Aorta (tissue), 5 donors: Measurements from ENCODE around the gene BET1. TPM values are rescaled to one million over a fixed set of nuclear protein-coding genes. Genes with fewer than 3 reads are reported as not detected.

Source experiments
- ATAC-seq: fragments of 200-7000 bp; cut with Tn5 transposase; one replicate; pipeline ENCODE4 v1.9.1; 2022; ENCODE audit warnings: moderate library complexity; ENCODE audit not compliant: low FRiP score
- DNase-seq, 2 donors: peaks; one replicate each; pipeline ENCODE4 v3.0.0-alpha.2; 2020
- H3K27ac ChIP-seq, 2 donors: one replicate each; pipeline ENCODE4 v1.5.1; 2013; ENCODE audit warnings: low read length in 2 of 2, mild to moderate bottlenecking in 2 of 2, moderate library complexity in 2 of 2, control low read depth in 1 of 2, inconsistent platforms in 1 of 2, low read depth in 1 of 2
- H3K27me3 ChIP-seq, 2 donors: one replicate each; pipeline ENCODE4 v1.6.1; 2013; ENCODE audit warnings: control low read depth in 1 of 2, low read length in 1 of 2, mild to moderate bottlenecking in 1 of 2, moderate library complexity in 1 of 2; ENCODE audit not compliant: insufficient read depth in 2 of 2, control insufficient read depth in 1 of 2
- H3K36me3 ChIP-seq, 2 donors: one replicate each; pipeline ENCODE4 v1.6.1; 2013; ENCODE audit warnings: control low read depth in 1 of 2, low read length in 1 of 2, mild to moderate bottlenecking in 1 of 2; ENCODE audit not compliant: insufficient read depth in 2 of 2, control insufficient read depth in 1 of 2
- H3K4me1 ChIP-seq, 2 donors: one replicate each; pipeline ENCODE4 v1.6.1; 2013; ENCODE audit warnings: low read length in 2 of 2, control low read depth in 1 of 2, mild to moderate bottlenecking in 1 of 2, moderate library complexity in 1 of 2; ENCODE audit not compliant: insufficient read depth in 2 of 2, control insufficient read depth in 1 of 2
- H3K4me3 ChIP-seq, 2 donors: one replicate each; pipeline ENCODE4 v1.5.1; 2013; ENCODE audit warnings: low read length in 2 of 2, control low read depth in 1 of 2, mild to moderate bottlenecking in 1 of 2
- H3K9me3 ChIP-seq: one replicate; pipeline ENCODE4 v1.6.1; 2013; ENCODE audit warnings: mild to moderate bottlenecking, low read length; ENCODE audit not compliant: control insufficient read depth
- WGBS, 2 donors: extraction: QIAGEN DNeasy Blood & Tissue Kit; methylation state at CpG; one replicate each; pipeline ENCODE4 v1.1.7; 2013; 5-methylcytosine and 5-hydroxymethylcytosine counted together
- intact Hi-C, 2 donors: fragments of 100-400 bp; cut with DNase I; formaldehyde crosslinking; loops; one replicate each; pipeline versions ENCODE4 v1.14.2 to v1.15.0; 2022
- long read RNA-seq, 2 donors: library from polyadenylated mRNA; unstranded; transcript quantifications; one replicate each; pipeline ENCODE4 v2.0.0, GENCODE V29; 2020 to 2021
- polyA plus RNA-seq, 2 donors: library from polyadenylated mRNA; stranded (reverse); fragments of 200-250 nt; gene quantifications; one replicate each; pipeline ENCODE4 v1.2.3, GENCODE V29; 2013
- total RNA-seq, 2 donors: library from RNA; stranded (reverse); fragmentation: NEBNext Ultra II Directional; extraction: Animal tissue kit (Norgen Biotek cat#: 25700); gene quantifications; one replicate each; pipeline ENCODE4 v1.2.1, GENCODE V29; 2021
- donor health status: healthy with polysubstance abuse.
- donor health status: Bipolar disorder and iron deficiency.
- donor health status: DM: no; HTN: no; CAD: no.
- donor health status: DM: no; HTN: no; CAD: no.
- donor health status: DM: yes; HTN: yes; CAD: no.

BET1 gene, protein sequence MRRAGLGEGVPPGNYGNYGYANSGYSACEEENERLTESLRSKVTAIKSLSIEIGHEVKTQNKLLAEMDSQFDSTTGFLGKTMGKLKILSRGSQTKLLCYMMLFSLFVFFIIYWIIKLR
- 10 to 100 TPM; 17.4 to 24.3 TPM for total RNA-seq
- 10 to 100 TPM; 14.3 to 28.9 TPM for polyA plus RNA-seq
- long read RNA-seq, donor 1, transcript BET1-201 (4 exons, 1,504 nt), result major isoform, 19 of 23 reads
- long read RNA-seq, donor 1, partial matches to known transcripts, result 0 of 23 reads
- long read RNA-seq, donor 1, other reads (novel, unspliced or antisense), result 4 of 23 reads
- long read RNA-seq, donor 2, partial matches to known transcripts, result 0 of 4 reads
- long read RNA-seq, donor 2, other reads (novel, unspliced or antisense), result 1 of 4 reads

DNA sequence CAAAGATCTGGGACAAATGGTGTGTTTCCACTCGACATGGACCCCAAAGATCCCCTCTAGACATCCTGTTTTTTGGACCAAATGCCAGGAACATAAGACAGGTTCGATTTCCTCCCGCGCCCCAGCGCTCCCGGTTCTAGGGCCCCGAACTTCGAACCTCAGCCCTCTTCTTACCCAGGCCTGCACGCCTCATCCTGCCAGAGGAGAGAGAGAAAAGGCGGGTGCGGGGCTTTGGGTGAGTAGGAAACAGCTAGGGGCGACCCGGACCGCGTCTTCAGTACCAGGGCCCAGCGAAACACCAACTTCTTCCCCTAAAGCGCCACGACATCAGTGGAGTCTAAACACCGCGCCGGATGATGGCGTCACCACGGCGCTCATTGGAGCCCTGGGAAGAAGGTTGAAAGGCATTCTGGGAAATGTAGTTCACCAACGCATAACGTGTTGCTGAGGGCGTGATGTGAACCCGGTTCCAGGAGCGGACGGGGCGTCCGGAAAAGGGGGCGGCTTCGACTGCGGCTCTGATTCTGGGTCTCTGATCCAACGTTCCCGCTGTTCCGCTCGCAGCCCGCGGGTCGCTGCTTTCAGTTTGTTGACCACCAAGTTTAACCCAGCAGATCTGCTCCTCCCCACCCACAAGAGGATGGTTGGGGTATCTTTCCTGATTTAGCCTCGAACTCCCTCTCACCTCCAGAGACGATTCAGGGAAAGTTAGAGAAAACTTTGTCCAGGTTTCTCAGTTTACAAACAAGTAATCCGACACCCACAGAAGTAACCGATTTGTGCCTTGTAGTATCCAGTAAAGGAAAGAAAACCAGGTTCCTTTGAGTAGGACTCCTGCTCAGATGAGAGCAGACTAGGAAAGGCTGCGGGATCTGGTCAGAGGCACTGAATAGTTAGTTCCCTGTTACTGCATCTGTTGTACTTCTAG is at the start of gene BET1:
BET1 (minus strand) TSS at position 332 of the 928 bp plus-strand sequence; CDS start at position 193, 139 bp downstream.
- peak; percentile 100 for ATAC-seq
- no peaks in the 10 kb centered on the region for H3K36me3 ChIP-seq
- intact Hi-C loops, result loop anchor here in 1 of 2 donors (5.0 to 10.0 kb wide), 2 partner anchors 82 to 199 kb away; partner anchors contain the start of gene GNG11
- DNase-seq, result peak; percentile 97 to 98
- 0% methylated on average over 46 to 47 of the region's 47 CpGs for WGBS, 2 donors
- peak within 1 kb of the TSS; percentile 92 to 93 for H3K4me3 ChIP-seq
- no peaks in the 10 kb centered on the region for H3K9me3 ChIP-seq
- H3K4me1 ChIP-seq, result no peaks in the 10 kb centered on the region
- H3K27ac ChIP-seq, result peak within 1 kb of the TSS; percentile 44 to 55
- H3K27me3 ChIP-seq, result no peaks in the 10 kb centered on the region

DNA sequence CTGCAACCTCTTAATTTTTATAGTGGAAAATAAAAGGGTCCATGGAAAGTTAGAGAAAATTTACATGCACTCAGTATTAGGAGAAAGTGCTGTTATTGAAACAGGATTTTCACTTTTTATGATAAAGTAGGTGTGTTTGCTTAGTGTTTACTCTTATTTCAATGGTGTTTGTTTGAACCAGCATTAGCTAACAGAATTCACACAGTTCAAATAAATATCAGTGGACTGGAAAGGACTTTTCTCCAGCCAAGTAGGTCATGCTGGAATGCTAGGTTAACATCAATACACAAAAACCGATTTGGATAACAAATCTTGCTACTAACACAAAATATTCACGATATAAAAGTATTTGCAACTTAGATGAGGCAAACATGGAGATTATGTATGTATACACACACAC is 49.4 kb upstream of the BET1 start:
- WGBS, 2 donors, result 52 to 58% methylated on average over 2 of the region's 2 CpGs
- Histone ChIP-seq H3K27ac (no peak overlapping the region), H3K4me3 (no peak overlapping the region), H3K4me1 (no peaks in the 10 kb centered on the region), H3K36me3 (no peaks in the 10 kb centered on the region), H3K9me3 (no peaks in the 10 kb centered on the region), H3K27me3 (peaks cover 0 to 2% of the 10 kb centered on the region in 2 donors)
- ATAC-seq, result no peak
- no peak for DNase-seq
- intact Hi-C loops, result no loop called here

DNA sequence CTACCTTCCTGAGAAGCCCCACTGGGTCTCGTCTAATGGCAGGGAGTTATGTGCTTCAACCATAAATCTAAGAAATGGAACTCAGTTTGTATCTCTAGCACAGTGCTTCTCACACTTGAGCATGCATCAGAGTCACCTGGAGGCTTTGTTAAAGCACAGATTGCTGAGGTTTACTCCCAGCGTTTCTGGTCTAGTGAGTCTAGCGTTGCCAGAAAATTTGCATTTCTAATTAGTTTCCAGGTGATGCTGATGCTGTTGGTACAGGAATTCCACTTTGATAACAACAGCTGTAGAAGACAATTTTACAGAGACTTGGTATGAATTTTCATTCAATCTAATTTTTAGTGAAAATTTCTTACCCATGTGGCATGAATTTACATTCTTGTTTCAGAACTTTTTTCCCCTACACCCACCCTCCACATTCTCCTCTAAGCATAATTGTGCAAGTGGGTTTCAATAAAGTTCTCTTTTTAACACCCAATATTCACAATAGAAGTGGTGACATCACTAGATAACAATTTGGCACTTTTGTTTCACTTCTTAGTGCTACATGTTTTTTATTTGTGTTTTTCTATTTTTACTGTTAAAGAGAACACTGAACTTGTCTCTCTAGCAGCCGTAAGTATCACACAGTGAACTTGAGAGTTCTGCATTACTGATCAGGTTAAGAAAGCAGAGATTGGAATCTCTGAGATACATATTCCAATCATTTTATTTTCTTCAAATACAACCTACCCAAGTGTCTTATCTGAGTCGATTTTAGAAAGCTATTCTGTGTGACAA is 48.4 kb upstream of the BET1 start:
- no peaks in the 10 kb centered on the region for H3K36me3 ChIP-seq
- no peaks in the 10 kb centered on the region for H3K4me1 ChIP-seq
- no peak for DNase-seq
- 42 to 47% methylated on average over 5 of the region's 5 CpGs for WGBS, 2 donors
- no peaks in the 10 kb centered on the region for H3K9me3 ChIP-seq
- no peak overlapping the region for H3K4me3 ChIP-seq
- no peak overlapping the region for H3K27ac ChIP-seq
- intact Hi-C loops, result no loop called here
- ATAC-seq, result no peak
- peaks cover 0 to 2% of the 10 kb centered on the region in 2 donors for H3K27me3 ChIP-seq

DNA sequence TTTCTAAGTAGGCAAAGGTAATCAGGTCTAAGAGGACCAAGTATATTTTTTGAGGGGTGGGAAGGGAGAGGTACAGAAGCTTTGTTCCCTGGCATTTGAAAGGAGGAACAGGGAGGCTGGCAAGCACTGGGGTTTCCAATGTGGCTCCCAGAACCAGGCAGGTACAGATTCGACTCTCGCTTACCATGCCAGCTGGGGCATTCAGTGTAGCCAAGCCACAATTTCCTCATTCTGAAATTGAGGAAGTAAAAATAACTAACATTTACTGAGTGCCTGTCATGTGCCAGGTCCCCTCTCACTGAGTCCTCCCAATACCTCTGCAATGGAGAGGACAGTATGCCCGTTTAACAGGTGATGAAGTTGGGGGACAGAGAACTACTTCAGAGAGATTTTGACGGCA is 45.9 kb upstream of the BET1 start:
- no peak for ATAC-seq
- H3K27ac ChIP-seq, result no peak overlapping the region
- DNase-seq, result peak in 1 of 2 donors; percentile 49
- intact Hi-C loops, result no loop called here
- peaks cover 0 to 2% of the 10 kb centered on the region in 2 donors for H3K27me3 ChIP-seq
- WGBS, 2 donors, result 79 to 85% methylated on average over 4 of the region's 4 CpGs
- no peaks in the 10 kb centered on the region for H3K4me1 ChIP-seq
- H3K9me3 ChIP-seq, result no peaks in the 10 kb centered on the region
- H3K4me3 ChIP-seq, result no peak overlapping the region
- no peaks in the 10 kb centered on the region for H3K36me3 ChIP-seq

DNA sequence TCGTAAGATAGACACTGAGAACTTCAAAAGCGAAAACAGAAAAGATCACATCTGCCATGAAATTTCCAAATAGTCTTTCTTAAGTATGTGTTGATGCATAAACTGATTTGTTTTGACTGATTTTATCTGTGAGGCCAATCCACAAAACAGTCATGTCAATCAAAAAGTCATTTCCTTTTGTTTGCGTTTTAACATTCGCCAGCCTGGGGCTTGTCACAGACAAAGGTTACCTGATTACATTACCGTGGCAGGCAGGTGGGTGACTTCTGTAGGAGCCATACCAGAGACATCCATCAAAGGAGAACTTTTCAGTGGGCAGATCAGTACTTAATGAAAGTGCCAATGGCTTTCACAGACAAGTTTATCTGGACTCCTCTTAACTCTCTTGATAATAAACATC is 45.5 kb upstream of the BET1 start:
- DNase-seq, result no peak
- WGBS, 2 donors, result 66 to 72% methylated on average over 5 of the region's 5 CpGs
- no peaks in the 10 kb centered on the region for H3K9me3 ChIP-seq
- no peak overlapping the region for H3K4me3 ChIP-seq
- peaks cover 0 to 2% of the 10 kb centered on the region in 2 donors for H3K27me3 ChIP-seq
- no peak overlapping the region for H3K27ac ChIP-seq
- ATAC-seq, result no peak
- no peaks in the 10 kb centered on the region for H3K36me3 ChIP-seq
- intact Hi-C loops, result no loop called here
- no peaks in the 10 kb centered on the region for H3K4me1 ChIP-seq

DNA sequence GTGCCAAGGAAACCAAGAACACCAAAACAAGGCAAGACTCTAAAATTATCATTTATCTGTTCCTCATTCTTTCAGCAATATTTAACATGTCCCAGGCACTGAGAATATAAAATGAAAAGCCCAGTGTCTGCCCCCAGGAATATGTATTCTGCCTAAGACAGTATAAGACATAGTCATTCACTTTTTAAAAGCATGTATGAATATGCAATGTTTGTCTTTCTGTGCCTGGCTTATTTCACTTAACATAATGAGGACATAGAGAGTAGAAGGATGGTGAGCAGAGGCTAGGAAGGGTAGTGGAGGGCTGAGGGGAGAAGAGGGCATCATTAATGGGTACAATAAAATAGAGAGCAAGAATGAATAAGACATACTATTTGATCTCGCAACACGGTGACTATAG is 44.6 kb upstream of the BET1 start:
- WGBS, 2 donors, result 91 to 98% methylated on average over 2 of the region's 2 CpGs
- DNase-seq (no peak), ATAC-seq (no peak)
- Histone ChIP-seq H3K36me3 (no peaks in the 10 kb centered on the region), H3K4me3 (no peak overlapping the region), H3K27me3 (no peaks in the 10 kb centered on the region), H3K9me3 (no peaks in the 10 kb centered on the region), H3K27ac (no peak overlapping the region), H3K4me1 (no peaks in the 10 kb centered on the region)
- intact Hi-C loops, result no loop called here

DNA sequence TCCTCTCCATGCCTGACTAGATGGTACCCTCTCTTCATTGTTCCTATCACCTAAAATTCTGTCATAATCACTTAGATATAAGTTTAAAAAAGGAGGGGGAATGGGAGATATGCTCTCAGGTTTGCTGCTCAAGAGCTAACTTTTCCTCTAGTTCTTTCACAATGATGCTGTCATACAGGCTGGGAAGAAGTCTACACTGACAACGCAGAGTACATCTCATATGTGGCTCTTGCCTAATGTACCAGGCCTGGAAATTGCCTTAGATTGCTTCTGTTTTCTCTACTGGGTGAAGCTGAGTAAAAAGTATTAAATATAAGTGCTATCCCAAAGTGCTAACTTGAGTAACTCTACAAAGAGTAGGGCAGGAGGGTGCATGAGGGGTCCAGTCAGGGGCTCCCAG is 43.8 kb upstream of the BET1 start:
- intact Hi-C loops, result no loop called here
- Histone ChIP-seq H3K9me3 (no peaks in the 10 kb centered on the region), H3K36me3 (no peaks in the 10 kb centered on the region), H3K4me1 (no peaks in the 10 kb centered on the region), H3K4me3 (no peak overlapping the region), H3K27me3 (no peaks in the 10 kb centered on the region), H3K27ac (no peak overlapping the region)
- 93 to 94% methylated on average over 1 of the region's 1 CpG for WGBS, 2 donors
- ATAC-seq (no peak), DNase-seq (no peak)

DNA sequence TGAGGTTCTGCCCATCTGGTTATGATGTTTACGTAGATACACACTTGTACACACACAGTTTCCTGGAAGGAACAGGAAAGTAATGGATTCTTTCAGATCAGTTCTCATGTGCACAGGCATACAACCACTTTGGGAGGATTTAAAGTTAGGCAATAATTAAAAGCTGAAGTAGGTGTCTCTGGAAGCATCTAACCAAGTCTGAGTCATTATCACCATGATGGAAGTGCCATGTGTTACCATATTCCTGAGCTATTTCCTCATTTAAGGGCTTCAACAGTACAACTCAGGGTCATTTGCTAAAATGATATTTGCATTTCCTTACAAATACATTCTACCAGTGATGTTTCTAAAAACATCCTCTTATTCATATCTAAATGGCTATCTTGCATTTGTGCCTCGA is 41.4 kb upstream of the BET1 start:
- H3K4me3 ChIP-seq, result no peak overlapping the region
- H3K4me1 ChIP-seq, result no peaks in the 10 kb centered on the region
- intact Hi-C loops, result no loop called here
- H3K9me3 ChIP-seq, result no peaks in the 10 kb centered on the region
- ATAC-seq (no peak), DNase-seq (no peak)
- 58 to 76% methylated on average over 2 of the region's 2 CpGs for WGBS, 2 donors
- no peaks in the 10 kb centered on the region for H3K27me3 ChIP-seq
- no peaks in the 10 kb centered on the region for H3K36me3 ChIP-seq
- H3K27ac ChIP-seq, result no peak overlapping the region
